ENCODE data around the gene FAM9A.
"Not testable (repeated sequence)": the region's sequence is repeated elsewhere in the genome, so short reads cannot be mapped to it uniquely, and the experiment has no call there.

FAM9A gene

DNA sequence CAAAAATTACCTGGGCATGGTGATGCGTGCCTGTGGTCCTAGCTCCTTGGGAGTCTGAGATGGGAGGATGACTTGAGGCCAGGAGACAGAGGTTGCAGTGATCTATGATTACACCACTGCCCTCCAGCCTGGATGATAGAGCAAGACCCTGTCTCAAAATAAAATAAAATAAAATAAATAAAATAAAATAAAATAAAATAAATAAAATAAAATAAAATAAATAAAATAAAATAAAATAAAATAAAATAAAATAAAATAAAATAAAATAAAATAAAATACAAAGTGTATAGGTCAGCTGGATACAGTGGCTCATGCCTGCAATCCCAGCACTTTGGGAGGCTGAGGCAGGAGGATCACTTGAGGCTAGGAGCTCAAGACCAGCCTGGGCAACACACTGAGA lies 14.1 kb downstream of the FAM9A start:
- H3K4me2 ChIP-seq; H2AFZ ChIP-seq (ENCODE audit: low read depth); H3K36me3 ChIP-seq (ENCODE audit: insufficient read depth); H3K79me2 ChIP-seq (ENCODE audit: insufficient read depth, low read depth); H3K9ac ChIP-seq; H3K4me1 ChIP-seq (ENCODE audit: low read depth, poor library complexity, severe bottlenecking); H3K4me3 ChIP-seq (IDR thresholded peaks at IDR 0.05; ENCODE audit: insufficient read depth, low read depth, low read length); H3K27me3 ChIP-seq (ENCODE audit: insufficient read depth, low read depth); H4K20me1 ChIP-seq (ENCODE audit: insufficient read depth); H3K27ac ChIP-seq: not testable (repeated sequence)

DNA sequence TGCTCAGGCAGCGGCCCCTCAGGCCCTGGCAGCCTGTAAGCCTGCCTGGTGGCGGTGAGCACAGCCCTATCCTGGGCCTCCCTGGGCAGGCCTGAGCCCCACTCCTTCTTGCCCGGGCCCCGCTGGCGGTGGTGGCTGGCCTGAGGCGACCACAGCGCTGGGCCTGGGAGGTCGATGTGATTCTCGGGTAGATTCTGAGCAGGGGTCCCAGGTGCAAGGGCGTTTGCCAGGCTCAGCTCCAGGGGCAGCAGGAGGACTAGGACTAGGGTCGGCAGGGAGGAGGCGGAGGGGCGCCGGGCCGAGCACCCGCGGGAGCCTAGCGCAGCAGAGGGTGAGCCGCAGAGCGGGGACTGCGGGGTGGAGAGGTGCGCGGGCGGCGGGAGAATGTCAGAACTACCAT lies 17.0 kb downstream of the FAM9A start:
- TF ChIP-seq, protein P1, sequence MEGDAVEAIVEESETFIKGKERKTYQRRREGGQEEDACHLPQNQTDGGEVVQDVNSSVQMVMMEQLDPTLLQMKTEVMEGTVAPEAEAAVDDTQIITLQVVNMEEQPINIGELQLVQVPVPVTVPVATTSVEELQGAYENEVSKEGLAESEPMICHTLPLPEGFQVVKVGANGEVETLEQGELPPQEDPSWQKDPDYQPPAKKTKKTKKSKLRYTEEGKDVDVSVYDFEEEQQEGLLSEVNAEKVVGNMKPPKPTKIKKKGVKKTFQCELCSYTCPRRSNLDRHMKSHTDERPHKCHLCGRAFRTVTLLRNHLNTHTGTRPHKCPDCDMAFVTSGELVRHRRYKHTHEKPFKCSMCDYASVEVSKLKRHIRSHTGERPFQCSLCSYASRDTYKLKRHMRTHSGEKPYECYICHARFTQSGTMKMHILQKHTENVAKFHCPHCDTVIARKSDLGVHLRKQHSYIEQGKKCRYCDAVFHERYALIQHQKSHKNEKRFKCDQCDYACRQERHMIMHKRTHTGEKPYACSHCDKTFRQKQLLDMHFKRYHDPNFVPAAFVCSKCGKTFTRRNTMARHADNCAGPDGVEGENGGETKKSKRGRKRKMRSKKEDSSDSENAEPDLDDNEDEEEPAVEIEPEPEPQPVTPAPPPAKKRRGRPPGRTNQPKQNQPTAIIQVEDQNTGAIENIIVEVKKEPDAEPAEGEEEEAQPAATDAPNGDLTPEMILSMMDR (conservative IDR thresholded peaks at IDR 0.05; ENCODE audit: low read depth, low read length): no peak
- Histone ChIP-seq H3K27ac (no peak overlapping the region), H4K20me1 (ENCODE audit: insufficient read depth) (no peaks in the 10 kb centered on the region), H3K79me2 (ENCODE audit: insufficient read depth, low read depth) (no peaks in the 10 kb centered on the region), H3K4me1 (ENCODE audit: low read depth, poor library complexity, severe bottlenecking) (no peaks in the 10 kb centered on the region), H3K4me3 (IDR thresholded peaks at IDR 0.05; ENCODE audit: insufficient read depth, low read depth, low read length) (no peak overlapping the region), H3K36me3 (ENCODE audit: insufficient read depth) (no peaks in the 10 kb centered on the region), H3K9ac (no peak overlapping the region), H3K27me3 (ENCODE audit: insufficient read depth, low read depth) (no peaks in the 10 kb centered on the region), H2AFZ (ENCODE audit: low read depth) (no peak overlapping the region), H3K4me2 (no peak overlapping the region)

DNA sequence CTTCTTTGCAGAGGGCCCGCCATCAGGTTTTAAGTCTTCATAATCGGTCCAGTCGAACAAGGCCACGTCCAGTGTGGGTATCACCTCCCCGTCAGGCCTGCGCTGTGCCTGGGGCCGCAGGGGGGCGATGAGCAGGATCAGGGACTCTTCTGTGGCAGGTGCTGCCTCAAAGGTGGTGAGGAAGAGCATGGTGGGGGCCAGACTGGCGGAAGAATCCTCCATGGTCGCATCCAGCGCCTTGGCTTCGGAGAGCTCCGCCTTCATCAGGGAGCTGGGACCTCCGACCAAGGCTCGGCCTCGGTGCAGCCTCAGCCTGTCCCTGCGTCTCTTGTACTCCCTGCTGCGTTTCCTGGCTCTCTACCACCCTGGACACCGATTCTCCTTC lies 17.5 kb downstream of the FAM9A start:
- H3K27me3 ChIP-seq (ENCODE audit: insufficient read depth, low read depth): no peaks in the 10 kb centered on the region
- no peaks in the 10 kb centered on the region for H3K4me1 ChIP-seq (ENCODE audit: low read depth, poor library complexity, severe bottlenecking)
- no peaks in the 10 kb centered on the region for H3K36me3 ChIP-seq (ENCODE audit: insufficient read depth)
- H3K9ac ChIP-seq: no peak overlapping the region
- H4K20me1 ChIP-seq (ENCODE audit: insufficient read depth): no peaks in the 10 kb centered on the region
- H3K79me2 ChIP-seq (ENCODE audit: insufficient read depth, low read depth): no peaks in the 10 kb centered on the region
- no peak overlapping the region for H2AFZ ChIP-seq (ENCODE audit: low read depth)
- TF ChIP-seq, protein P1 (conservative IDR thresholded peaks at IDR 0.05; ENCODE audit: low read depth, low read length): no peak
- no peak overlapping the region for H3K4me3 ChIP-seq (IDR thresholded peaks at IDR 0.05; ENCODE audit: insufficient read depth, low read depth, low read length)
- no peak overlapping the region for H3K27ac ChIP-seq
- no peak overlapping the region for H3K4me2 ChIP-seq

DNA sequence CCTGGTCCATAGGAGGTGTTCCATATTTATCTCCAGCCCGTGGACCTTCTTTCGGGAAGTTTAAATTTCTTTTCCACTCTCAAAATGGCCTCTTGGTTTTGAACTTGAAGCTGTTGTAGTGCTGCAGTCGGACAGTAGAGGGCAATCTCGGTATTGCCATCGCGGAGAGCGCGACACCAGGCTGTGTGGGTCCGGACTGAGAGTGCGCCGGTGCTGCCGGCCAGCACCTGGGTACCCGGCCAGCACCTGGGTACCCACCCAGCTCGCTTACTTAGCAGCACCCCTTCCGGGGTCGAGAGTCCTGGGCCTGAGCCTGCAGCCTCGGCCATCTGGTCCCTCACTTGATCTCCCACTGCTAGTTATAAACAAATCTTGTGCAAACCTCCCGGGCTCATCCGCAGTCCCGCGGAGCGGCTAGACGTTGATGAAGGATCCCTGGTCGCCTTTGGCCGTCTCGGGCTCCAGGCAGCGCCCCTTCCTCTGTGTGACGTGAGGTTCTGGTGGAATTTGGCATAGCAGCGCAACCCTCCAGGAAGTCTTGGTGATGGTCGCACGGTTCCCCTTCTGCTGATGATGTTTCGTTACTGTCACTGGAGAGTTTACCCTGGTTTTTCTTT lies 18.0 kb downstream of the FAM9A start:
- Histone ChIP-seq H3K36me3 (ENCODE audit: insufficient read depth) (no peaks in the 10 kb centered on the region), H3K4me3 (IDR thresholded peaks at IDR 0.05; ENCODE audit: insufficient read depth, low read depth, low read length) (no peak overlapping the region), H3K4me2 (no peak overlapping the region), H4K20me1 (ENCODE audit: insufficient read depth) (no peaks in the 10 kb centered on the region), H3K9ac (no peak overlapping the region), H3K27me3 (ENCODE audit: insufficient read depth, low read depth) (no peaks in the 10 kb centered on the region), H2AFZ (ENCODE audit: low read depth) (no peak overlapping the region), H3K4me1 (ENCODE audit: low read depth, poor library complexity, severe bottlenecking) (no peaks in the 10 kb centered on the region), H3K27ac (no peak overlapping the region), H3K79me2 (ENCODE audit: insufficient read depth, low read depth) (no peaks in the 10 kb centered on the region)
- TF ChIP-seq, protein P1 (conservative IDR thresholded peaks at IDR 0.05; ENCODE audit: low read depth, low read length): peak; percentile 33; the same call in 1 of the 2 replicates

DNA sequence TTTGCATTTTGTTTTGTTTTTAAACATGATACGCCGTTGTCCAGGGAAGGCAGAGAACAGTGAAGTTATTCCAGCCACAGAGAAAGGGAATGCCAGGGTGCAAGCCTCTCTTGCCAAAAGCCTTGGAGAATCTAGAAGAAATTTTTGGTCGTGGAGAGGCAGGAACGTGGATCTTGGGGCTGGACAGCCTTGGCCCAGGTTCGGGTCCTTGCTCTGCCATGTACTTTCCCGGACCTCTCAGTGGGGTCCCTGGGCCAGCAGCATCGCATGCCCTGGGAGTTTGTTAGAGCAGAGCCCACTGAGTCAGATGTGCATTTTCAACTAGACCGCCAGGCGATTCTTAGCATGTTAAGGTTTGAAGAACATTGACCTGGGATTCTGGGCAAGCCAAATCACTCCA lies 18.6 kb downstream of the FAM9A start:
- TF ChIP-seq, protein P1 (conservative IDR thresholded peaks at IDR 0.05; ENCODE audit: low read depth, low read length): no peak

DNA sequence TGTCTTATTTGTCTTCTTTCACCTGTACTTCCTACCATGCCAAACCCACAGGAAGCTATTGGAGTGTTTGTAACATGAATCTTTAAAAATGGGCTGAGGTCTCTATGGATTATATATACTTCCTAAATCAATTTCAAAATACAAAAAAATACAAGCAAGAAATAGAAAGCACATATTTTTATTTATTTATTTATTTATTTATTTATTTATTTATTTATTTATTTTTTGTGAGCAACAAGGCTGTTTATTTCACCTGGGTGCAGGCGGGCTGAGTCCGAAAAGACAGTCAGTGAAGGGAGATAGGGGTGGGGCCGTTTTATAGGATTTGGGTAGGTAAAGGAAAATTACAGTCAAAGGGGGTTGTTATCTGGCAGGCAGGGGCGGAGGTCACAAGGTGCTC lies 19.3 kb downstream of the FAM9A start:
- not testable (repeated sequence) for H3K4me1 ChIP-seq (ENCODE audit: low read depth, poor library complexity, severe bottlenecking); H3K27ac ChIP-seq; H3K79me2 ChIP-seq (ENCODE audit: insufficient read depth, low read depth); H3K27me3 ChIP-seq (ENCODE audit: insufficient read depth, low read depth); H3K9ac ChIP-seq; H3K4me3 ChIP-seq (IDR thresholded peaks at IDR 0.05; ENCODE audit: insufficient read depth, low read depth, low read length); H2AFZ ChIP-seq (ENCODE audit: low read depth); H4K20me1 ChIP-seq (ENCODE audit: insufficient read depth); H3K4me2 ChIP-seq; H3K36me3 ChIP-seq (ENCODE audit: insufficient read depth)

More for the DNA sequence above, 18.6 kb downstream of the FAM9A start:
- H3K9ac ChIP-seq: no peak overlapping the region
- no peak overlapping the region for H2AFZ ChIP-seq (ENCODE audit: low read depth)
- no peak overlapping the region for H3K4me2 ChIP-seq
- H3K36me3 ChIP-seq (ENCODE audit: insufficient read depth): no peaks in the 10 kb centered on the region
- no peaks in the 10 kb centered on the region for H4K20me1 ChIP-seq (ENCODE audit: insufficient read depth)
- no peak overlapping the region for H3K4me3 ChIP-seq (IDR thresholded peaks at IDR 0.05; ENCODE audit: insufficient read depth, low read depth, low read length)
- H3K4me1 ChIP-seq (ENCODE audit: low read depth, poor library complexity, severe bottlenecking): no peaks in the 10 kb centered on the region
- H3K27me3 ChIP-seq (ENCODE audit: insufficient read depth, low read depth): no peaks in the 10 kb centered on the region
- H3K79me2 ChIP-seq (ENCODE audit: insufficient read depth, low read depth): no peaks in the 10 kb centered on the region
- no peak overlapping the region for H3K27ac ChIP-seq
